B cell (primary cell): ENCODE measurements around the gene GRK3. TPM values are rescaled to one million over a fixed set of nuclear protein-coding genes. Genes with fewer than 3 reads are reported as not detected.

Experiments
- ATAC-seq: fragments of 200-7000 bp; cut with Tn5 transposase; one replicate; pipeline ENCODE4 v1.10.0; 2021; ENCODE audit warnings: low read depth, mild to moderate bottlenecking, moderate number of reproducible peaks, moderate library complexity
- CTCF ChIA-PET: fragments of 350-600 bp; sonication (Branson Sonifier 250); formaldehyde crosslinking; loops from one replicate; lab custom pipeline; 2021; ENCODE audit warnings: antibody characterized with exemption, inconsistent platforms; lab: Charles Lee
- POLR2A ChIA-PET: fragments of 350-600 bp; sonication (Branson Sonifier 250); formaldehyde crosslinking; loops from one replicate; lab custom pipeline; 2021; ENCODE audit warnings: antibody characterized with exemption; lab: Charles Lee
- DNase-seq: peaks from one replicate; pipeline ENCODE4 v3.0.0; 2013
- H2AFZ ChIP-seq: 2 replicates; pipeline ENCODE4 v1.6.1; 2012; ENCODE audit warnings: mild to moderate bottlenecking, low read depth, low read length; ENCODE audit not compliant: insufficient read depth, poor library complexity, severe bottlenecking
- H3K27ac ChIP-seq, 2 donors: 1 replicate in 1 of 2; 2 replicates in 1 of 2; pipeline ENCODE4 v1.5.1; 2012 to 2013; ENCODE audit warnings: low read length in 2 of 2, mild to moderate bottlenecking in 2 of 2, moderate library complexity in 1 of 2
- H3K27me3 ChIP-seq, 4 experiments: fragments of 200-600 bp in 1 of 4; sonication (generic) in 1 of 4; replicated peaks in 1 of 4; 1 replicate in 2 of 4; 2 replicates in 2 of 4; pipeline versions ENCODE4 v1.6.1 to v1.7.0; 2013 to 2016; ENCODE audit warnings: low read length in 3 of 4, mild to moderate bottlenecking in 2 of 4, mixed read lengths in 1 of 4, moderate library complexity in 1 of 4; ENCODE audit not compliant: insufficient read depth in 4 of 4, control insufficient read depth in 3 of 4; ENCODE audit errors: control extremely low read depth in 1 of 4
- H3K36me3 ChIP-seq, 2 experiments: replicated peaks in 1 of 2; 1 replicate in 1 of 2; 2 replicates in 1 of 2; pipeline versions ENCODE4 v1.6.1 to v1.7.1; 2013; ENCODE audit warnings: low read length in 1 of 2; ENCODE audit not compliant: insufficient read depth in 2 of 2, control insufficient read depth in 1 of 2; ENCODE audit errors: control extremely low read depth in 1 of 2, extremely low read depth in 1 of 2
- H3K4me1 ChIP-seq, 2 donors: fragments of 200-600 bp in 1 of 2; sonication (generic) in 1 of 2; 1 replicate in 1 of 2; 2 replicates in 1 of 2; pipeline versions ENCODE4 v1.5.1 to v1.6.1; 2013 to 2017; ENCODE audit warnings: low read length in 2 of 2; ENCODE audit not compliant: control insufficient read depth in 2 of 2, insufficient read depth in 2 of 2
- H3K4me2 ChIP-seq: replicated peaks from 2 replicates; pipeline ENCODE3; 2012; ENCODE audit warnings: mild to moderate bottlenecking, low read depth, low read length; ENCODE audit not compliant: poor library complexity, severe bottlenecking
- H3K4me3 ChIP-seq, 5 experiments: fragments of 200-600 bp in 1 of 5; sonication (generic) in 1 of 5; 1 replicate in 3 of 5; 2 replicates in 2 of 5; pipeline versions ENCODE4 v1.5.1 to v1.7.0; 2011 to 2016; ENCODE audit warnings: low read length in 4 of 5, mild to moderate bottlenecking in 4 of 5, low read depth in 2 of 5, control low read depth in 1 of 5, moderate library complexity in 1 of 5; ENCODE audit not compliant: insufficient read depth in 1 of 5; ENCODE audit errors: control extremely low read depth in 1 of 5, extremely low read depth in 1 of 5
- H3K79me2 ChIP-seq: fragments of 200-600 bp; sonication (generic); one replicate; pipeline ENCODE4 v1.6.0; 2016; ENCODE audit warnings: low read length; ENCODE audit not compliant: control insufficient read depth, insufficient read depth
- H3K9ac ChIP-seq: fragments of 200-600 bp; sonication (generic); 2 replicates; pipeline ENCODE4 v1.6.1; 2017; ENCODE audit warnings: mild to moderate bottlenecking, low read length, moderate library complexity
- H3K9me3 ChIP-seq, 3 donors: one replicate each; pipeline versions ENCODE4 v1.6.1 to v1.7.1; 2013; ENCODE audit warnings: low read length in 2 of 3; ENCODE audit not compliant: control insufficient read depth in 2 of 3, insufficient read depth in 1 of 3; ENCODE audit errors: control extremely low read depth in 1 of 3
- H4K20me1 ChIP-seq: 2 replicates; pipeline ENCODE4 v1.6.0; 2012; ENCODE audit warnings: mild to moderate bottlenecking, low read length; ENCODE audit not compliant: insufficient read depth, control insufficient read depth, poor library complexity, severe bottlenecking
- H3K27ac Mint-ChIP-seq: one replicate; pipeline ENCODE4 v1.8.0; 2021; ENCODE audit warnings: mixed read lengths
- H3K27me3 Mint-ChIP-seq: one replicate; pipeline ENCODE4 v1.8.0; 2021; ENCODE audit warnings: mixed read lengths
- H3K4me1 Mint-ChIP-seq: one replicate; pipeline ENCODE4 v1.8.0; 2021; ENCODE audit warnings: mixed read lengths
- H3K4me3 Mint-ChIP-seq: one replicate; pipeline ENCODE4 v1.8.0; 2021; ENCODE audit warnings: mixed read lengths
- H3K9me3 Mint-ChIP-seq: one replicate; pipeline ENCODE4 v1.8.0; 2022; ENCODE audit warnings: mixed read lengths; ENCODE audit not compliant: insufficient read depth
- EZH2 ChIP-seq: IDR thresholded peaks from 2 replicates; pipeline ENCODE4 v1.6.1; 2012; ENCODE audit warnings: borderline replicate concordance, low read depth, mild to moderate bottlenecking, moderate library complexity, low read length; ENCODE audit not compliant: insufficient read depth, poor library complexity, severe bottlenecking
- WGBS: methylation state at CpG from one replicate; pipeline ENCODE4 v1.1.5; 2013; ENCODE audit warnings: missing lambda C conversion rate; ENCODE audit not compliant: insufficient coverage; 5-methylcytosine and 5-hydroxymethylcytosine counted together
- intact Hi-C: fragments of 100-400 bp; cut with micrococcal nuclease; formaldehyde crosslinking; loops from one replicate; pipeline ENCODE4 v1.10.0; 2022
- polyA plus RNA-seq: library from polyadenylated mRNA; depleted of rRNA; stranded (reverse); fragments of >200 nt; gene quantifications from 2 replicates; pipeline ENCODE4 v1.2.3, GENCODE V29; 2012
- total RNA-seq, 2 donors: library from RNA; stranded (reverse); fragments of 120-200 nt in 1 of 2; gene quantifications; 1 replicate in 1 of 2; 2 replicates in 1 of 2; pipeline versions ENCODE4 v1.2.3 to v1.2.4, GENCODE V29; 2013 to 2022
- TF ChIP-seq, protein P1 (sequence below): fragments of 200-600 bp; IDR thresholded peaks from one replicate; pipeline ENCODE4 v1.8.0; 2022; ENCODE audit warnings: antibody characterized with exemption, mild to moderate bottlenecking

GRK3 gene
- total and polyA plus RNA-seq, 2 donors (not counting 1 experiment from before 2014, with no cell fraction given): 17.6 to 61.0 TPM

DNA sequence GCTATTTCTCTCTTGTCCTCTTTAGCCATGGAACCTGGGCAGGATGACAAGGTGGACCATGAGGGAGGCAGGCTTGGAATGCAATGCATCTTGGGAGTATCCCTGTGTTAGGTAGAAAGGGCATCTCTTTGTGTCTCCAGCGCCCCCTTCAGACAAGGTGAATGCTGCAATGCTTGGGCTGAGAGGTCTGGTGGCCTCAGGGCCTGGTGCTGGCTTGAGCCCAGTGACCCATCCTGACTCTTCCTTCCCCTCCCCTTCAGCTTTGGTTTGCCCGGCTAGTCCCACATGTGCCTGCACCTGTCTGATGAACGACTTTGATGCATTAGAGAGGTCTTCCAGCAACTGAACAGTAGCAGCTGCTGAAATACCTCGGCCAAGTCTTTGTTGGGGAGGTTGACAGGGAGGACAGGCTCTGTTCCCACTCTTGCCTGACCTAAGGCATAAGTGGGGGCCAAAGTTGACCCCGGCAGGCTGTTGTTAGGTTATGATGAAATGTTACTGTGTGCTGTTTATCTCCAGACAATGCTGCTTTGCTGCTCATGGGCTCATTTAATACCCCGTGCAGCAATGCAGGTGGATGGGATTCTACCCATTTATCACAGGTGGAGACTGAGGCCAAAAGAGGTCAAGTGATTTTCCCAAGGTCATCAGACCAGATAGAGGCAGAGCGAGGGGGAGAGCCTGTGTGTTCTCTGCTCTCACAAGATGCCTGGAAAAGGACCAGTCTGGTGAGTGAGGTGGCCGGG is 200.0 kb downstream of the GRK3 start:
- no peaks in the 10 kb centered on the region for H4K20me1 ChIP-seq
- no peaks in the 10 kb centered on the region for H3K36me3 ChIP-seq
- intact Hi-C loops: no loop called here
- no peak overlapping the region for H2AFZ ChIP-seq
- DNase-seq (no peak), ATAC-seq (no peak)
- no peaks in the 10 kb centered on the region for H3K4me1 ChIP-seq
- peaks cover 0 to 7% (median 0%) of the 10 kb centered on the region in 4 experiments for H3K27me3 ChIP-seq
- peaks cover 4% of the 10 kb centered on the region for H3K4me1 Mint-ChIP-seq
- 80% methylated on average over 7 of the region's 8 CpGs for WGBS
- no peak overlapping the region for H3K4me3 Mint-ChIP-seq
- H3K27me3 Mint-ChIP-seq: peaks cover 7% of the 10 kb centered on the region
- POLR2A ChIA-PET: no interaction called here
- CTCF ChIA-PET: interaction anchor here (1.0 to 3.1 kb wide), 2 partner anchors 9 to 302 kb away, joined by 3 to 14 read pairs; no protein-coding TSS in a partner anchor
- H3K27ac Mint-ChIP-seq: no peak overlapping the region
- H3K79me2 ChIP-seq: no peaks in the 10 kb centered on the region
- no peak overlapping the region for H3K4me3 ChIP-seq
- H3K9me3 ChIP-seq: peaks cover 0 to 29% (median 21%) of the 10 kb centered on the region in 3 donors
- H3K4me2 ChIP-seq: no peak overlapping the region
- TF ChIP-seq, protein P1, sequence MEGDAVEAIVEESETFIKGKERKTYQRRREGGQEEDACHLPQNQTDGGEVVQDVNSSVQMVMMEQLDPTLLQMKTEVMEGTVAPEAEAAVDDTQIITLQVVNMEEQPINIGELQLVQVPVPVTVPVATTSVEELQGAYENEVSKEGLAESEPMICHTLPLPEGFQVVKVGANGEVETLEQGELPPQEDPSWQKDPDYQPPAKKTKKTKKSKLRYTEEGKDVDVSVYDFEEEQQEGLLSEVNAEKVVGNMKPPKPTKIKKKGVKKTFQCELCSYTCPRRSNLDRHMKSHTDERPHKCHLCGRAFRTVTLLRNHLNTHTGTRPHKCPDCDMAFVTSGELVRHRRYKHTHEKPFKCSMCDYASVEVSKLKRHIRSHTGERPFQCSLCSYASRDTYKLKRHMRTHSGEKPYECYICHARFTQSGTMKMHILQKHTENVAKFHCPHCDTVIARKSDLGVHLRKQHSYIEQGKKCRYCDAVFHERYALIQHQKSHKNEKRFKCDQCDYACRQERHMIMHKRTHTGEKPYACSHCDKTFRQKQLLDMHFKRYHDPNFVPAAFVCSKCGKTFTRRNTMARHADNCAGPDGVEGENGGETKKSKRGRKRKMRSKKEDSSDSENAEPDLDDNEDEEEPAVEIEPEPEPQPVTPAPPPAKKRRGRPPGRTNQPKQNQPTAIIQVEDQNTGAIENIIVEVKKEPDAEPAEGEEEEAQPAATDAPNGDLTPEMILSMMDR: no peak
- no peak for TF ChIP-seq EZH2
- H3K9me3 Mint-ChIP-seq: peaks cover 7% of the 10 kb centered on the region
- H3K9ac ChIP-seq: no peak overlapping the region
- H3K27ac ChIP-seq: no peak overlapping the region

GRCh38 chr22:25765016-25765367 is 200.5 kb downstream of the GRK3 start:
- H3K4me1 ChIP-seq: no peaks in the 10 kb centered on the region
- Mint-ChIP-seq H3K4me3 (no peak overlapping the region), H3K4me1 (peaks cover 4% of the 10 kb centered on the region), H3K27ac (no peak overlapping the region), H3K9me3 (peaks cover 7% of the 10 kb centered on the region), H3K27me3 (peaks cover 7% of the 10 kb centered on the region)
- H2AFZ ChIP-seq: no peak overlapping the region
- no peak overlapping the region for H3K4me3 ChIP-seq
- H3K27ac ChIP-seq: no peak overlapping the region
- H3K9ac ChIP-seq: no peak overlapping the region
- intact Hi-C loops: no loop called here
- ATAC-seq: no peak
- ChIA-PET CTCF (no interaction called here), POLR2A (no interaction called here)
- no peak overlapping the region for H3K4me2 ChIP-seq
- peaks cover 0 to 29% (median 21%) of the 10 kb centered on the region in 3 donors for H3K9me3 ChIP-seq
- DNase-seq: no peak
- WGBS: 95% methylated on average over 2 of the region's 2 CpGs
- peaks cover 0 to 7% (median 0%) of the 10 kb centered on the region in 4 experiments for H3K27me3 ChIP-seq
- no peaks in the 10 kb centered on the region for H4K20me1 ChIP-seq
- TF ChIP-seq, protein P1: no peak
- TF ChIP-seq EZH2: no peak
- H3K36me3 ChIP-seq: no peaks in the 10 kb centered on the region
- no peaks in the 10 kb centered on the region for H3K79me2 ChIP-seq
